Suprapubic skin (tissue), 3 donors: ENCODE data around the gene SLC25A22.

Source experiments
- POLR2A ChIP-seq, 2 donors: fragments of 450-650 bp; IDR thresholded peaks; one replicate each; pipeline ENCODE4 v1.6.1; 2017; ENCODE audit warnings: antibody characterized with exemption in 2 of 2, mild to moderate bottlenecking in 2 of 2, moderate library complexity in 2 of 2
- TF ChIP-seq, protein P1 (sequence below), 2 donors: fragments of 200-600 bp in 1 of 2; fragments of 450-650 bp in 1 of 2; sonication (generic) in 1 of 2; IDR thresholded peaks; one replicate each; pipeline ENCODE4 v1.5.1; 2016 to 2019; ENCODE audit warnings: antibody characterized with exemption in 2 of 2, mild to moderate bottlenecking in 1 of 2, moderate library complexity in 1 of 2

GRCh38 chr11:829847-830294 is 31.8 kb upstream of the SLC25A22 start:
- TF ChIP-seq, protein P1, sequence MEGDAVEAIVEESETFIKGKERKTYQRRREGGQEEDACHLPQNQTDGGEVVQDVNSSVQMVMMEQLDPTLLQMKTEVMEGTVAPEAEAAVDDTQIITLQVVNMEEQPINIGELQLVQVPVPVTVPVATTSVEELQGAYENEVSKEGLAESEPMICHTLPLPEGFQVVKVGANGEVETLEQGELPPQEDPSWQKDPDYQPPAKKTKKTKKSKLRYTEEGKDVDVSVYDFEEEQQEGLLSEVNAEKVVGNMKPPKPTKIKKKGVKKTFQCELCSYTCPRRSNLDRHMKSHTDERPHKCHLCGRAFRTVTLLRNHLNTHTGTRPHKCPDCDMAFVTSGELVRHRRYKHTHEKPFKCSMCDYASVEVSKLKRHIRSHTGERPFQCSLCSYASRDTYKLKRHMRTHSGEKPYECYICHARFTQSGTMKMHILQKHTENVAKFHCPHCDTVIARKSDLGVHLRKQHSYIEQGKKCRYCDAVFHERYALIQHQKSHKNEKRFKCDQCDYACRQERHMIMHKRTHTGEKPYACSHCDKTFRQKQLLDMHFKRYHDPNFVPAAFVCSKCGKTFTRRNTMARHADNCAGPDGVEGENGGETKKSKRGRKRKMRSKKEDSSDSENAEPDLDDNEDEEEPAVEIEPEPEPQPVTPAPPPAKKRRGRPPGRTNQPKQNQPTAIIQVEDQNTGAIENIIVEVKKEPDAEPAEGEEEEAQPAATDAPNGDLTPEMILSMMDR (IDR thresholded peaks at IDR 0.05) = no peak
- no peak for TF ChIP-seq POLR2A (IDR thresholded peaks at IDR 0.05)
